GM13976 (cell line): ENCODE results near the gene ELMOD1.

Experiments used
- DNase-seq: peaks from one replicate; pipeline ENCODE4 v3.0.0; 2012; ENCODE audit warnings: low spot score
- CTCF ChIP-seq: IDR thresholded peaks from 2 replicates; pipeline ENCODE4 v1.5.1; 2012; ENCODE audit warnings: borderline replicate concordance, mild to moderate bottlenecking; ENCODE audit not compliant: insufficient read depth; ENCODE audit errors: extremely low read depth, missing control alignments, control extremely low read depth
- in situ Hi-C: fragments of 300-500 bp; cut with MboI; formaldehyde crosslinking; loops from one replicate; pipeline ENCODE4 v1.12.0; 2022; ENCODE audit warnings: low sequenced_read_pairs, mixed read lengths, inconsistent platforms; ENCODE audit not compliant: unreplicated experiment

Gene ELMOD1

GRCh38 chr11:107710301-107710700, 119.4 kb downstream of the ELMOD1 start:
- in situ Hi-C loops: no loop called here
- DNase-seq: no peak
- TF ChIP-seq CTCF: no peak

- in situ Hi-C loops: no loop called here
- TF ChIP-seq CTCF: no peak
- no peak for DNase-seq
Observed at GRCh38 chr11:107711861-107712755, 121.2 kb downstream of the ELMOD1 start, which contains the start of gene SLN. Gene SLN (minus strand): TSS chr11:107712056.

GRCh38 chr11:107713009-107713408, 122.1 kb downstream of the ELMOD1 start:
- in situ Hi-C loops: no loop called here
- no peak for DNase-seq
- no peak for TF ChIP-seq CTCF
